ENCODE data around the gene AMN1.
"Not testable (repeated sequence)": the region's sequence is repeated elsewhere in the genome, so short reads cannot be mapped to it uniquely, and the experiment has no call there.

- TF ChIP-seq THYN1 (CRISPR knock-in tag; IDR thresholded peaks at IDR 0.05; ENCODE audit: borderline replicate concordance, low read depth); ATF4 (CRISPR knock-in tag; IDR thresholded peaks at IDR 0.05); FOXK1 (CRISPR knock-in tag; IDR thresholded peaks at IDR 0.05; ENCODE audit: borderline replicate concordance, low read depth); ZBTB21 (CRISPR knock-in tag; IDR thresholded peaks at IDR 0.05); CBX2 (IDR thresholded peaks at IDR 0.05; ENCODE audit: low read depth, low read length); CBX2 (CRISPR knock-in tag; IDR thresholded peaks at IDR 0.05; ENCODE audit: low read depth): not testable (repeated sequence)
Observed at GRCh38 chr12:31758297-31758696, 29.5 kb upstream of the AMN1 start.

Data from HepG2 (cell line).